A673 (cell line): Measurements from ENCODE around the gene KRR1. TPM values are rescaled to one million over a fixed set of nuclear protein-coding genes. Genes with fewer than 3 reads are reported as not detected.
"Not testable (repeated sequence)": the region's sequence is repeated elsewhere in the genome, so short reads cannot be mapped to it uniquely, and the experiment has no call there.

Experiments used
- BruUV-seq: library from RNA; stranded (reverse); fragments of 400-500 nt; replicated peaks from 2 replicates; lab custom pipeline; 2021; lab: Mats Ljungman, UMichigan
- CTCF ChIA-PET: fragments of 300-600 bp; sonication (Branson Sonifier 250); formaldehyde crosslinking; loops from one replicate; lab custom pipeline; 2022; ENCODE audit warnings: antibody characterized with exemption; lab: Charles Lee
- POLR2A ChIA-PET: fragments of 300-600 bp; sonication (Branson Sonifier 250); formaldehyde crosslinking; loops from one replicate; lab custom pipeline; 2022; ENCODE audit warnings: antibody characterized with exemption; ENCODE audit not compliant: low non-redundant PET; lab: Charles Lee
- DNase-seq: peaks from one replicate; pipeline ENCODE4 v3.0.0-alpha.2; 2015; ENCODE audit warnings: low spot score
- H3K27ac ChIP-seq: fragments of 200-600 bp; sonication (generic); 2 replicates; pipeline ENCODE4 v1.5.1; 2016; ENCODE audit warnings: mixed run types, low read depth, mild to moderate bottlenecking, mixed read lengths, antibody characterized with exemption, low read length; ENCODE audit not compliant: poor library complexity, severe bottlenecking
- H3K27me3 ChIP-seq: fragments of 200-600 bp; sonication (generic); replicated peaks from 2 replicates; pipeline ENCODE4 v1.6.1; 2017; ENCODE audit warnings: mixed run types, low read depth, mild to moderate bottlenecking, mixed read lengths, antibody characterized with exemption, low read length; ENCODE audit not compliant: insufficient read depth, poor library complexity
- H3K36me3 ChIP-seq: fragments of 200-600 bp; sonication (generic); 2 replicates; pipeline ENCODE4 v1.6.1; 2016; ENCODE audit warnings: mixed run types, mild to moderate bottlenecking, mixed read lengths, antibody characterized with exemption, low read length; ENCODE audit not compliant: insufficient read depth, poor library complexity, severe bottlenecking
- H3K4me1 ChIP-seq: fragments of 200-600 bp; sonication (generic); 2 replicates; pipeline ENCODE4 v1.6.1; 2017; ENCODE audit warnings: mixed run types, mild to moderate bottlenecking, mixed read lengths, antibody characterized with exemption, low read length; ENCODE audit not compliant: insufficient read depth, poor library complexity, severe bottlenecking
- H3K4me3 ChIP-seq: fragments of 200-600 bp; sonication (generic); 2 replicates; pipeline ENCODE4 v1.5.1; 2016; ENCODE audit warnings: low read depth, mixed run types, mild to moderate bottlenecking, mixed read lengths, low read length; ENCODE audit not compliant: poor library complexity, severe bottlenecking
- H3K9me3 ChIP-seq: fragments of 200-600 bp; sonication (generic); 2 replicates; pipeline ENCODE4 v1.6.1; 2016; ENCODE audit warnings: mixed run types, low read depth, mild to moderate bottlenecking, mixed read lengths, antibody characterized with exemption, low read length; ENCODE audit not compliant: poor library complexity, severe bottlenecking
- EZH2 ChIP-seq: fragments of 200-600 bp; sonication (generic); IDR thresholded peaks from 2 replicates; pipeline ENCODE4 v1.6.1; 2017; ENCODE audit warnings: borderline replicate concordance, low read depth, mild to moderate bottlenecking, mixed read lengths, antibody characterized with exemption, low read length; ENCODE audit not compliant: poor library complexity, severe bottlenecking
- intact Hi-C: fragments of 100-400 bp; cut with micrococcal nuclease; formaldehyde crosslinking; loops from one replicate; pipeline ENCODE4 v1.10.0; 2022; ENCODE audit not compliant: unreplicated experiment
- total RNA-seq: library from RNA; stranded (reverse); gene quantifications from 2 replicates; pipeline ENCODE4 v1.2.3, GENCODE V29; 2021
- TF ChIP-seq, protein P1 (sequence below): fragments of 300-800, 200-600 bp; sonication (generic); conservative IDR thresholded peaks from 2 replicates; pipeline ENCODE4 v1.5.1; 2017; ENCODE audit warnings: low read depth, mild to moderate bottlenecking, antibody characterized with exemption, low read length, moderate library complexity, mixed read lengths

The KRR1 gene
- total RNA-seq, 1 experiment from 2014 or later, result 85.9 TPM

- CTCF ChIA-PET, result no interaction called here
- BruUV-seq, result no TSS peak
- no peaks in the 10 kb centered on the region for H3K36me3 ChIP-seq
- no peak overlapping the region for H3K27ac ChIP-seq
- no peaks in the 10 kb centered on the region for H3K9me3 ChIP-seq
- intact Hi-C loops, result no loop called here
- no peaks in the 10 kb centered on the region for H3K4me1 ChIP-seq
- H3K4me3 ChIP-seq, result no peak overlapping the region
- POLR2A ChIA-PET, result interaction anchor here (0.5 kb wide), 1 partner anchor 9 kb away, joined by 3 read pairs; no protein-coding TSS in a partner anchor
- no peak for TF ChIP-seq EZH2
- TF ChIP-seq, protein P1, sequence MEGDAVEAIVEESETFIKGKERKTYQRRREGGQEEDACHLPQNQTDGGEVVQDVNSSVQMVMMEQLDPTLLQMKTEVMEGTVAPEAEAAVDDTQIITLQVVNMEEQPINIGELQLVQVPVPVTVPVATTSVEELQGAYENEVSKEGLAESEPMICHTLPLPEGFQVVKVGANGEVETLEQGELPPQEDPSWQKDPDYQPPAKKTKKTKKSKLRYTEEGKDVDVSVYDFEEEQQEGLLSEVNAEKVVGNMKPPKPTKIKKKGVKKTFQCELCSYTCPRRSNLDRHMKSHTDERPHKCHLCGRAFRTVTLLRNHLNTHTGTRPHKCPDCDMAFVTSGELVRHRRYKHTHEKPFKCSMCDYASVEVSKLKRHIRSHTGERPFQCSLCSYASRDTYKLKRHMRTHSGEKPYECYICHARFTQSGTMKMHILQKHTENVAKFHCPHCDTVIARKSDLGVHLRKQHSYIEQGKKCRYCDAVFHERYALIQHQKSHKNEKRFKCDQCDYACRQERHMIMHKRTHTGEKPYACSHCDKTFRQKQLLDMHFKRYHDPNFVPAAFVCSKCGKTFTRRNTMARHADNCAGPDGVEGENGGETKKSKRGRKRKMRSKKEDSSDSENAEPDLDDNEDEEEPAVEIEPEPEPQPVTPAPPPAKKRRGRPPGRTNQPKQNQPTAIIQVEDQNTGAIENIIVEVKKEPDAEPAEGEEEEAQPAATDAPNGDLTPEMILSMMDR, result no peak
- DNase-seq, result no peak
- H3K27me3 ChIP-seq, result no peaks in the 10 kb centered on the region
Measured at GRCh38 chr12:75446857-75447256, 64.6 kb downstream of the KRR1 start.

DNA sequence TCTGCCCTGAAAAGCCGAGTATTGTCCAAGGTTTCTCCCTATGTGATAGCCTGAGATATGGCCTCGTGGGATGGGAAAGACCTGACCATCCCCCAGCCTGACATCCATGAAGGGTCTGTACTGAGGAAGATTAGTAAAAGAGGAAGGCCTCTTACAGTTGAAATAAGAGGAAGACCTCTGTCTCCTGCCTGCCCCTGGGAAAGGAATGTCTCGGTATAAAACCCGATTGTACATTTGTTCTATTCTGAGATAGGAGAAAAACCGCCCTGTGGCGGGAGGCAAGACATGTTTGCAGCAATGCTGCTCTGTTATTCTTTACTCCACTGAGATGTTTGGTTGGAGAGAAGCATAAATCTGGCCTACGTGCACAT lies 66.3 kb downstream of the KRR1 start:
- H3K36me3 ChIP-seq, DNase-seq, H3K9me3 ChIP-seq, CTCF ChIA-PET, H3K27ac ChIP-seq, H3K27me3 ChIP-seq, intact Hi-C loops, H3K4me1 ChIP-seq, POLR2A ChIA-PET, BruUV-seq, H3K4me3 ChIP-seq: not testable (repeated sequence)

DNA sequence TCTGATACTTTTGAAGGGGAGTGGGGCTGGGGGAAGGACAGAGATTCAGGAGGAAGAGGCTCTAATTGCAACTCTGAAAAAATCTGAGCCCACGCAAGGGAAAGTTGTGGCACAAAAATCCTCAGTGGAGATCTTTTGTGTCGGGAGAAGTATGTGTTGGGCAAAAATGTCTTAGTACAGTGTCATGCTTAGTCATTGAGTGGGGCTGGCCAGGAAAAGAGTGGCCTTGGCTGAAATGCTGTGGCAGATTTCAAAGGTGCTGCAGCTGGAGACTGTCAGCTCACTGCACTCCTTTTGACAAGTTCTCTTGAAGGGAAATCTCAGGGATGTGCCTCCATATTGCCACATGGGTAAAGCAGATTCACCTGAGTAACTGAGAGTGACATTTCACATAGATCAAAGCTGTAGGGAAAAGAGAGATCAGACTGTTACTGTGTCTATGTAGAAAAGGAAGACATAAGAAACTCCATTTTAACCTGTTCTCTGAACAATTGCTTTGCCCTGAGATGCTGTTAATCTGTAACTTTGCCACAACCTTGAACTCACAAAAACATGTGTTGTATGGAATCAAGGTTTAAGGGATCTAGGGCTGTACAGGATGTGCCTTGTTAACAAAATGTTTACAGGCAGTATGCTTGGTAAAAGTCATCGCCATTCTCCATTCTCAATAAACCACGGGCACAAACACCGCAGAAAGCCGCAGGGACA lies 66.8 kb downstream of the KRR1 start:
- intact Hi-C loops, result no loop called here
- Histone ChIP-seq H3K4me1 (no peaks in the 10 kb centered on the region), H3K27ac (no peak overlapping the region), H3K27me3 (no peaks in the 10 kb centered on the region), H3K9me3 (no peaks in the 10 kb centered on the region), H3K4me3 (no peak overlapping the region), H3K36me3 (no peaks in the 10 kb centered on the region)
- POLR2A ChIA-PET, result no interaction called here
- TF ChIP-seq, protein P1, result no peak
- TF ChIP-seq EZH2, result no peak
- DNase-seq, result no peak
- CTCF ChIA-PET, result no interaction called here
- no TSS peak for BruUV-seq

GRCh38 chr12:75443709-75444108 lies 67.7 kb downstream of the KRR1 start:
- intact Hi-C loops, result no loop called here
- CTCF ChIA-PET, result no interaction called here
- no peaks in the 10 kb centered on the region for H3K36me3 ChIP-seq
- no peak overlapping the region for H3K4me3 ChIP-seq
- POLR2A ChIA-PET, result no interaction called here
- no peak overlapping the region for H3K27ac ChIP-seq
- no peaks in the 10 kb centered on the region for H3K9me3 ChIP-seq
- H3K27me3 ChIP-seq, result no peaks in the 10 kb centered on the region
- BruUV-seq, result no TSS peak
- H3K4me1 ChIP-seq, result no peaks in the 10 kb centered on the region
- no peak for TF ChIP-seq EZH2
- TF ChIP-seq, protein P1, result no peak
- no peak for DNase-seq

DNA sequence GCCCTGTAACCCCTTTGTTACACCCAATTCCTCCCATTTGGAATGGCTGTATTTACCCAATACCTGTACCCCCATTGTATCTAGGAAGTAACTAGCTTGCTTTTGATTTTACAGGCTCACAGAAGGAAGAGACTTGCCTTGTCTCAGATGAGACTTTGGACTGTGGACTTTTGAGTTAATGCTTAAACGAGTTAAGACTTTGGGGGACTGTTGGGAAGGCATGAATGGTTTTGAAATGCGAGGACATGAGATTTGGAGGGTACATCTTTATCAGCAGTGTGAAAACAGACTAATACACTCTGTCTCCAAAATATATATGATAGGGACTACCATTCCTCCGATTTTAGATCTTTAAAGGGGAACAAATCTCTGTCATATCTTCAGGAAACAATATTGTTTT lies 69.0 kb downstream of the KRR1 start:
- POLR2A ChIA-PET, H3K4me1 ChIP-seq, H3K9me3 ChIP-seq, CTCF ChIA-PET, H3K27ac ChIP-seq, DNase-seq, intact Hi-C loops, BruUV-seq, H3K36me3 ChIP-seq, H3K4me3 ChIP-seq, H3K27me3 ChIP-seq: not testable (repeated sequence)
